ENCODE results near the gene C3orf85.
"Not testable (repeated sequence)": the region's sequence is repeated elsewhere in the genome, so short reads cannot be mapped to it uniquely, and the experiment has no call there.

The C3orf85 gene

DNA sequence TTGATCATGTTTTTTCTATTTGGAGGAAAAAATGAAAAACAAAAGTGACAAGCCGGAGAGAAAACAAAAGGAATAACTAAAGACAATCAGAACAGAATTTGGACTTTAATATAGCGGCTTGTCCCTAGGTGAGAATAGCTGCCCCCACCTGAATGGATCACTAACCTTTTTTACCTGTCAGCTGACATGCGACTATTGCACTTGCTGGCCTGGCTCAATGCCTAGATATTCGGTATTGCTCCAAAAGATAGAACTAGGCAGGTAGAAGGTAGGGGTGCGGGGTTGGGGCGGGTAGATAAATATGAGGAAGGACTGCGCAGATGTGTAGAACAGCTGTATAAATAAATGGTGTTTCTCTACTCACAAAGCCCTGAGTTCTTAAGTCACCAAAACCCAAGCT lies 17.9 kb upstream of the C3orf85 start:
- Histone ChIP-seq H3K4me3 (ENCODE audit: low read length) (no peak overlapping the region), H3K27me3 (ENCODE audit: control insufficient read depth, insufficient read depth, low read length) (no peaks in the 10 kb centered on the region), H3K4me1 (ENCODE audit: control insufficient read depth, low read depth, low read length) (no peaks in the 10 kb centered on the region), H3K9ac (ENCODE audit: low read length) (no peak overlapping the region), H3K9me3 (ENCODE audit: control insufficient read depth, low read depth, low read length) (no peaks in the 10 kb centered on the region), H3K27ac (ENCODE audit: low read length) (no peak overlapping the region), H3K36me3 (ENCODE audit: control insufficient read depth, low read depth, low read length) (no peaks in the 10 kb centered on the region)

DNA sequence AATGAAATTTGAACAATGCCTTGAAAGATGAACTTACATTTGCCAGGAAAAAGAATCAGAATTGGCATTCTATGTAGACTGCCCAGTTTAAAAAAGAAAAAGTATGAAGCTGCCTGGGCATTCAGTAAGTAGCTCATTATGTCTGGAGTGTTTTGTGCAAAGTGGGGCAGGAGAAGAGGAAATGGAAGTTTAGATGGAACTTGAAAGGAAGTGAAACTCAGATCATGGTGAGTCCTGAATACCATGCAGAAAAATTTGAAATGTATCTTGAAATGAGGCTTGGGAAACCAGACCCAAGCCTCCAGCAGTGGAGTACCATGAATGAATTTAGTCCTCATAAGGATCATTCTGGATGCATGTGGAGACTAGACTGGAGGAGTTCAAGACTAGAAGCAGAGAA lies 13.8 kb upstream of the C3orf85 start:
- Histone ChIP-seq H3K36me3 (ENCODE audit: control insufficient read depth, low read depth, low read length) (no peaks in the 10 kb centered on the region), H3K9ac (ENCODE audit: low read length) (no peak overlapping the region), H3K27ac (ENCODE audit: low read length) (no peak overlapping the region), H3K9me3 (ENCODE audit: control insufficient read depth, low read depth, low read length) (no peaks in the 10 kb centered on the region), H3K4me3 (ENCODE audit: low read length) (no peak overlapping the region), H3K4me1 (ENCODE audit: control insufficient read depth, low read depth, low read length) (no peaks in the 10 kb centered on the region), H3K27me3 (ENCODE audit: control insufficient read depth, insufficient read depth, low read length) (no peaks in the 10 kb centered on the region)

DNA sequence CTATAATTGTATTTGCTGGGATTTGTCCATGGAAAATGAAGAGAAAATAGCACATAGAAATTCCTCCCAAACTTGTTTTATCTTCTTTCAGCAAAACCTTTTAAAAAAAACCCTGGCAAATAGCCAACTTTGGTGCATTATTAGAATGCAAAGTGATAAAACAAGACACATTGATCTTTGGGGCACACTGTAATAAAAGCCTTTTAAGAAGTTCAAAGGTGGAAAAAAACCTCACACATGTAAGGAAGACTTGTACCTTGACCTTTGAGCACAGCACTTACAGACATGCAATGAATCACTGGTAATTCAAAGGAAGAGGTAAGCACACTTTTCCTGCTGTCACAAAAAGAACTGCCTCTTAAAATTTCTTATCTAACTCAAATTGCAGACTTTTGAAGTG lies 10.6 kb upstream of the C3orf85 start:
- Histone ChIP-seq H3K27ac (ENCODE audit: low read length) (no peak overlapping the region), H3K4me3 (ENCODE audit: low read length) (no peak overlapping the region), H3K4me1 (ENCODE audit: control insufficient read depth, low read depth, low read length) (no peaks in the 10 kb centered on the region), H3K36me3 (ENCODE audit: control insufficient read depth, low read depth, low read length) (no peaks in the 10 kb centered on the region), H3K9me3 (ENCODE audit: control insufficient read depth, low read depth, low read length) (no peaks in the 10 kb centered on the region), H3K27me3 (ENCODE audit: control insufficient read depth, insufficient read depth, low read length) (no peaks in the 10 kb centered on the region), H3K9ac (ENCODE audit: low read length) (no peak overlapping the region)

DNA sequence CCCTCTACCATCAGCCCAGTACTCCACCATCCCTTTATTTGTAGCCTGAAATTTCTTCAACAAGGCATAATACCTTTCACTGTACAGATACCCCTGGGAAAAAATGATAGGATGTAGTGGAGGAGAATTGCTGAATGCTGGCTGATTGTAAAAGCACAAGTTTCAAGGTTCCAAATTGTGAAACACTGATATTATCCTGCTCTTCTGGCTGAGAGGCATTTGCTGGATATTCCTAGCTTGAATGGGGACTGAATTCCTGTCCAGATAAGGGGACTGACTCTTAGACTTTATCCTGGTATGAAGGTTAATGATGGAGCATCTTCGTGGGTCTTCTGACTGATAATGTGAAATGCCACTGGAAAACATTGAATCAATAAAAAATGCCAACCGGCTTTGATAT lies 9.0 kb upstream of the C3orf85 start:
- no peaks in the 10 kb centered on the region for H3K27me3 ChIP-seq (ENCODE audit: control insufficient read depth, insufficient read depth, low read length)
- H3K36me3 ChIP-seq (ENCODE audit: control insufficient read depth, low read depth, low read length), result no peaks in the 10 kb centered on the region
- H3K9ac ChIP-seq (ENCODE audit: low read length), result no peak overlapping the region
- no peaks in the 10 kb centered on the region for H3K4me1 ChIP-seq (ENCODE audit: control insufficient read depth, low read depth, low read length)
- H3K4me3 ChIP-seq (ENCODE audit: low read length), result no peak overlapping the region
- H3K9me3 ChIP-seq (ENCODE audit: control insufficient read depth, low read depth, low read length), result no peaks in the 10 kb centered on the region
- H3K27ac ChIP-seq (ENCODE audit: low read length), result no peak overlapping the region

DNA sequence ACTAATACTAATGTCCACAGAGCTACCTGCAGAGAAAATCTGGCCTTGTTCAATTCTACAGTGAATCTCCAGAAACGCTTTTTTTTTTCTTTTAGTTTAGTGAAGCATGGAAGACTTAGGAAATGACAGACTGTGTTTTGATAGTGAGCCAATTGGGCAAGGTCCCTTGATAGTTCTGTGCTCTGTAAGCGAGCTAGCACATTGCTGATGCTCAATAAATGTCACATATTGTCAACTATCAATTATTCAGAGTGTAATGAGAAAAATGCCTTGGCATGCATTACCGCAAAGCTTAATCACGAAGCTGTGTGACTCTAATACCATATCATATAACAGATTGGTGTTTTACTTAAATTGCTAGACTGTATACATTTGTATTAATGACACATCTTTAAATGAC lies 5.2 kb upstream of the C3orf85 start:
- H3K9me3 ChIP-seq (ENCODE audit: control insufficient read depth, low read depth, low read length), result no peaks in the 10 kb centered on the region
- H3K27me3 ChIP-seq (ENCODE audit: control insufficient read depth, insufficient read depth, low read length), result no peaks in the 10 kb centered on the region
- H3K4me1 ChIP-seq (ENCODE audit: control insufficient read depth, low read depth, low read length), result no peaks in the 10 kb centered on the region
- H3K9ac ChIP-seq (ENCODE audit: low read length), result no peak overlapping the region
- no peak overlapping the region for H3K27ac ChIP-seq (ENCODE audit: low read length)
- no peaks in the 10 kb centered on the region for H3K36me3 ChIP-seq (ENCODE audit: control insufficient read depth, low read depth, low read length)
- H3K4me3 ChIP-seq (ENCODE audit: low read length), result no peak overlapping the region

DNA sequence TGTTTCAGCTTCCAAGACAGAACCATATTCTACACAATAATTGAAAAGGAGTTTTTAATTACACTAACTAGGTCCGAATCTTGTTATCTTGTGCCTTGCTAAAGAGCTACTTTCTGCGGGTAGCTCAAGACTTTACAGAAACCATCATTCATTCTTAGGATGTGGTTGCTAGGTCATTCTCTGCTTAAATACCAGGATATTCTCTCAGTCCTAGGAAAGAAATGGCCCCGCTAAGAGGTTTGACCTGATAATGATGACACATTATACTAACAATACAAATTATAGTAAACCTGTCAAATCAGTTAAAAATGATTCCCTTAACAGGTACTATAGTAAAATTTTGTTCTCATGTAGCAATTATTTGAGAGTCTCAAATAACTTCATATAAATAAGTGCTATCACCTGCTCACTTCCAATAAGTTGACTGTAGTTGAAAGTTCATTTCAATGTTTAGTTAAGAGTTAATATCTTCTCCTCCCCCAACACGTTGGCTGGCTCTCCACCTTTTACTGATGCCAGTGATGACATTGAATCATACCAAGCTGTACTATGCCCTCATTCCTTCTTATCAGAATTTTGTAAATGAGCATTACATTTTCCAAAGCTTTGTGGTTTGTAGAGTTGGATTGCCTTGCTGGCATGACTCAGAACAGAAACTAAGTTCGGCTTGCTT lies 3.6 kb upstream of the C3orf85 start:
- no peak overlapping the region for H3K27ac ChIP-seq (ENCODE audit: low read length)
- H3K27me3 ChIP-seq (ENCODE audit: control insufficient read depth, insufficient read depth, low read length), result no peaks in the 10 kb centered on the region
- no peaks in the 10 kb centered on the region for H3K9me3 ChIP-seq (ENCODE audit: control insufficient read depth, low read depth, low read length)
- no peak overlapping the region for H3K9ac ChIP-seq (ENCODE audit: low read length)
- no peak overlapping the region for H3K4me3 ChIP-seq (ENCODE audit: low read length)
- H3K4me1 ChIP-seq (ENCODE audit: control insufficient read depth, low read depth, low read length), result no peaks in the 10 kb centered on the region
- H3K36me3 ChIP-seq (ENCODE audit: control insufficient read depth, low read depth, low read length), result no peaks in the 10 kb centered on the region

DNA sequence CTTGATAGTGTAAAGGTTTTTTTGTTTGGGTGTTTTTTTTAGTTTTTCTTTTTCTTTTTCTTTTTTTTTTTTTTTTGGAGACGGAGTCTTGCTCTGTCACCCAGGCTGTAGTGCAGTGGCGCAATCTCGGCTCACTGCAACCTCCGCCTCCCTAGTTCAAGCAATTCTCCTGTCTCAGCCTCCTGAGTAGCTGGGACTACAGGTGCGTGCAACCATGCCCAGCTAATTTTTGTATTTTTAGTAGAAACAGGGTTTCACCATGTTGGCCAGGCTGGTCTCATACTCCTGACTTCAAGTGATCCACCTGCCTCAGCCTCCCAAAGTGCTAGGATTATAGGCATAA lies 3.1 kb upstream of the C3orf85 start:
- not testable (repeated sequence) for H3K4me1 ChIP-seq (ENCODE audit: control insufficient read depth, low read depth, low read length); H3K4me3 ChIP-seq (ENCODE audit: low read length); H3K27ac ChIP-seq (ENCODE audit: low read length); H3K9ac ChIP-seq (ENCODE audit: low read length); H3K27me3 ChIP-seq (ENCODE audit: control insufficient read depth, insufficient read depth, low read length); H3K36me3 ChIP-seq (ENCODE audit: control insufficient read depth, low read depth, low read length); H3K9me3 ChIP-seq (ENCODE audit: control insufficient read depth, low read depth, low read length)

DNA sequence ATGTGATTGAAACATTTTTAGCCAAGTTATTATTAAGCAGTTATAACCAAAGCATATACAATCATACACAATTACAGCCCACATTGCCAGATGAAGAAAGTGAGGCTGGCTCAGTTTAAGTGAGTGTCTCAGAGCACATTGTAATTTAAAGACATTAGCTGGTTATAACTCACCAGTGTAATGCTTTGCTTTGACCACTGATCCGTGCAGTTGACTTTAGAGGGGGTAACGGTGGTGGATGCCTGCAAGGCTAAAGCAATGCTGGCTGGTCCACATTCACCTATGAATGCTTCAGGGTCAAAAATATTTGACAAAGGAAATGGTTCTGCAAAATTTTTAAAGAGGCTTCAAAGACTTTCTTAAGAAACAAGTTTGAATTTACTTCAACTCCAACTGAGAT lies 1.2 kb downstream of the C3orf85 start:
- Histone ChIP-seq H3K9ac (ENCODE audit: low read length) (no peak overlapping the region), H3K4me3 (ENCODE audit: low read length) (no peak overlapping the region), H3K4me1 (ENCODE audit: control insufficient read depth, low read depth, low read length) (no peaks in the 10 kb centered on the region), H3K27me3 (ENCODE audit: control insufficient read depth, insufficient read depth, low read length) (no peaks in the 10 kb centered on the region), H3K36me3 (ENCODE audit: control insufficient read depth, low read depth, low read length) (no peaks in the 10 kb centered on the region), H3K9me3 (ENCODE audit: control insufficient read depth, low read depth, low read length) (no peaks in the 10 kb centered on the region), H3K27ac (ENCODE audit: low read length) (no peak overlapping the region)

DNA sequence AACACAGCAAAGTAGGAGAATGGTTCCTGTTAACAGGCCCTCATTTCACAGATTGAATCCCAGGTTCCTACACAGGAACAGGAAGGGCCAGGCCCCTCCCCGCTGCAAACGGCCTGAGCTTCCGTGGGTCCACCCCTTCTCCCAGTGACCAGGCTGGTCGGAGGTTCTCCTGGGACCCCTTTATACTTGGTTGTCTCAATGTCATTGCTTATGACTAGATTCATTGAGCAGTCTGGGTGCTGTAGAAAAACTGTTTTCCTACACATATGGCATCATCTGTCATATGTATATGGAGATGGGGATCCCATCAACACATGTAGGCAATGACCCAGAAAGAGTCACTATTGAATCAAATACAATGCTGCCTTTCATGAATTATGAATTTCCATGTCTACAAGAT lies 3.8 kb downstream of the C3orf85 start:
- Histone ChIP-seq H3K9me3 (ENCODE audit: control insufficient read depth, low read depth, low read length) (no peaks in the 10 kb centered on the region), H3K27me3 (ENCODE audit: control insufficient read depth, insufficient read depth, low read length) (no peaks in the 10 kb centered on the region), H3K9ac (ENCODE audit: low read length) (no peak overlapping the region), H3K4me3 (ENCODE audit: low read length) (no peak overlapping the region), H3K4me1 (ENCODE audit: control insufficient read depth, low read depth, low read length) (no peaks in the 10 kb centered on the region), H3K36me3 (ENCODE audit: control insufficient read depth, low read depth, low read length) (no peaks in the 10 kb centered on the region), H3K27ac (ENCODE audit: low read length) (no peak overlapping the region)

DNA sequence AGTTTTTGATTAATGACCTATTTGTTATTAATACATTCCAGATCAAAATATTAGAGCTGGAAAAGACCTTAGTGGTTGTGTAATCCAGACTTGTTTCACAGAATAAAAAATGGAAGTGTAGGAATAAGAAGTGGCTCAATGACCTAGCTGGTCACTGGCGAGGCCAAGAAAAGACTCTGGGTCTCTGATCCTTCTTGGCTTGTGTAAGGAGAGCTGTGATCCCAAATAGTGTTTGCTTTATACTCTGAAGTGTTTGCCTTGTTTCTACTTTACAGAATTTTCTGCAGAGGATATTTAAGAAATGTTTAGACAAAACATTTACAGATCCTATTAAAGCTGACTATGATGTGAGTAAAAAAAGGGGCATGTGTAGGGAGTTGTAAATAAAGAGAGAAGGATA lies 7.1 kb downstream of the C3orf85 start:
- Histone ChIP-seq H3K27me3 (ENCODE audit: control insufficient read depth, insufficient read depth, low read length) (no peaks in the 10 kb centered on the region), H3K4me1 (ENCODE audit: control insufficient read depth, low read depth, low read length) (peaks cover 5% of the 10 kb centered on the region), H3K36me3 (ENCODE audit: control insufficient read depth, low read depth, low read length) (no peaks in the 10 kb centered on the region), H3K9ac (ENCODE audit: low read length) (no peak overlapping the region), H3K27ac (ENCODE audit: low read length) (no peak overlapping the region), H3K4me3 (ENCODE audit: low read length) (no peak overlapping the region), H3K9me3 (ENCODE audit: control insufficient read depth, low read depth, low read length) (no peaks in the 10 kb centered on the region)

DNA sequence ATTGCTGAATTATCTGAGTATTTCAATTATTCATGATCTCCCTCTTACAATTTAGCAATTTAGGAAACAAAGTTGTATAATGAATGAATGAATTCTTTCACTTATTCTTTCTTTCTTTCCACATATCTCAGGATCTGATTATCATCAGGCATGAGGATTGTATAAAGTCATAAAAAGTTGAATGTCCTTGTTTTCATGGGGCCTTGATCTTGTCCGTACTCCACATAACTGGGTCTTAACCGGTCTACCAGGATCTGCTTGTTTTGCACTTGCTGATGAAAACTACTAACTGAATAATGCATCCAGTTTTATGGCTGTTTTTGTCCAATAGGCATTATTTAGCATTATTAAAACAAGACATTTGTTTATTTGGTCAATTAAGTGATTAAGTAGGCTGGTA lies 12.6 kb downstream of the C3orf85 start:
- Histone ChIP-seq H3K4me1 (ENCODE audit: control insufficient read depth, low read depth, low read length) (peaks cover 5% of the 10 kb centered on the region), H3K4me3 (ENCODE audit: low read length) (no peak overlapping the region), H3K27ac (ENCODE audit: low read length) (no peak overlapping the region), H3K36me3 (ENCODE audit: control insufficient read depth, low read depth, low read length) (no peaks in the 10 kb centered on the region), H3K27me3 (ENCODE audit: control insufficient read depth, insufficient read depth, low read length) (no peaks in the 10 kb centered on the region), H3K9ac (ENCODE audit: low read length) (no peak overlapping the region), H3K9me3 (ENCODE audit: control insufficient read depth, low read depth, low read length) (no peaks in the 10 kb centered on the region)

DNA sequence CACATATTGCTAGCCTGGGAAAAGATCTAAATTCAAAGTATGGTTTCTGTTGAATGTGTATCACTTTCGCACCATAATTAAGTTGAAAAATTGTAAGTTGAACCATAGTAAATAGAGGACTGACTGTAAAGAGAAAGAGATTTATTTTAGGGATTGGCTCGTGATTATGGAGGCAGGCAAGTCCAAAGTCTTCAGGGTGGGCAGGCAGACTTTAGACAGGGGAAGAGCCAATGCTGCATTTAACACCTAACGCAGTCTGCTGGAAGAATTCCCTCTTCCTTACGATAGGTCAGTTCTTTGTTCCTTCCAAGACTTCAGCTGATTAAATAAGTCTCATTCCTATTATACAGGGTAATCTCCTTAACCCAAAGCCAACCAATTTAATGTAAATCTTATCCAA lies 15.8 kb downstream of the C3orf85 start:
- Histone ChIP-seq H3K4me3 (ENCODE audit: low read length) (no peak overlapping the region), H3K4me1 (ENCODE audit: control insufficient read depth, low read depth, low read length) (peaks cover 5% of the 10 kb centered on the region), H3K27ac (ENCODE audit: low read length) (no peak overlapping the region), H3K9ac (ENCODE audit: low read length) (no peak overlapping the region), H3K9me3 (ENCODE audit: control insufficient read depth, low read depth, low read length) (no peaks in the 10 kb centered on the region), H3K36me3 (ENCODE audit: control insufficient read depth, low read depth, low read length) (no peaks in the 10 kb centered on the region), H3K27me3 (ENCODE audit: control insufficient read depth, insufficient read depth, low read length) (no peaks in the 10 kb centered on the region)

Measured in iPS-18a (cell line).